ENCODE results near the gene TENM4.

DNA sequence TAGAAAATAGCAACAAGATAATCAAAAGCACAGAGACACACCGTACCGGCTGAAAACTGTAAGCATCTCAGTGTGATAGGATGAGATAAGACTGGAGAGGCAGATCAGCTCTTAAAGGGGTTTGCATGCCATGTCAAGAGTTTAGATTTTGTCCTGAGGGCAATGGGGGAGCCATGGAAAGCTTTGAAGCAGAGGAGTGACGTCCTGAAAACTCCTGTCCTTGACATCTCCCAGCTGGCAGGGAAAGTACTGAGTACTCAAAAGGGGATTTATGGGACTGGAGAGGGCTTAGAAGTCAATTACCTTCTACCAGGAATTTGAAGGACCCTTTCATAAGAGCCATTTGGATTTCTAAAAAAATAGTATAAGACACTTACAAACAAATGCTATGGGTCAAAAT lies 445.7 kb downstream of the TENM4 start:
- TF ChIP-seq, protein P1, sequence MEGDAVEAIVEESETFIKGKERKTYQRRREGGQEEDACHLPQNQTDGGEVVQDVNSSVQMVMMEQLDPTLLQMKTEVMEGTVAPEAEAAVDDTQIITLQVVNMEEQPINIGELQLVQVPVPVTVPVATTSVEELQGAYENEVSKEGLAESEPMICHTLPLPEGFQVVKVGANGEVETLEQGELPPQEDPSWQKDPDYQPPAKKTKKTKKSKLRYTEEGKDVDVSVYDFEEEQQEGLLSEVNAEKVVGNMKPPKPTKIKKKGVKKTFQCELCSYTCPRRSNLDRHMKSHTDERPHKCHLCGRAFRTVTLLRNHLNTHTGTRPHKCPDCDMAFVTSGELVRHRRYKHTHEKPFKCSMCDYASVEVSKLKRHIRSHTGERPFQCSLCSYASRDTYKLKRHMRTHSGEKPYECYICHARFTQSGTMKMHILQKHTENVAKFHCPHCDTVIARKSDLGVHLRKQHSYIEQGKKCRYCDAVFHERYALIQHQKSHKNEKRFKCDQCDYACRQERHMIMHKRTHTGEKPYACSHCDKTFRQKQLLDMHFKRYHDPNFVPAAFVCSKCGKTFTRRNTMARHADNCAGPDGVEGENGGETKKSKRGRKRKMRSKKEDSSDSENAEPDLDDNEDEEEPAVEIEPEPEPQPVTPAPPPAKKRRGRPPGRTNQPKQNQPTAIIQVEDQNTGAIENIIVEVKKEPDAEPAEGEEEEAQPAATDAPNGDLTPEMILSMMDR (IDR thresholded peaks at IDR 0.05; ENCODE audit: poor library complexity, severe bottlenecking), result no peak
- no peak for TF ChIP-seq EP300 (conservative IDR thresholded peaks at IDR 0.05; ENCODE audit: poor library complexity, severe bottlenecking)
- TF ChIP-seq TAF1 (IDR thresholded peaks at IDR 0.05; ENCODE audit: low read depth), result no peak
- no peak for TF ChIP-seq POLR2AphosphoS5 (IDR thresholded peaks at IDR 0.05)
- no peak for TF ChIP-seq EZH2 (IDR thresholded peaks at IDR 0.05; ENCODE audit: borderline replicate concordance, insufficient read depth, low read length, poor library complexity, severe bottlenecking)
- no peak for TF ChIP-seq MXI1 (conservative IDR thresholded peaks at IDR 0.05; ENCODE audit: poor library complexity, severe bottlenecking)
- TF ChIP-seq RAD21 (conservative IDR thresholded peaks at IDR 0.05), result no peak
- TF ChIP-seq SMC3 (conservative IDR thresholded peaks at IDR 0.05; ENCODE audit: poor library complexity), result no peak
